K562 (cell line): ENCODE measurements around the gene DPEP1. TPM values are rescaled to one million over a fixed set of nuclear protein-coding genes. Genes with fewer than 3 reads are reported as not detected.

ENCODE experiments used
- CBFA2T3 ChIP-seq: fragments of 450-650 bp; IDR thresholded peaks from 2 replicates; pipeline ENCODE4 v1.6.1; 2017
- FIP1L1 ChIP-seq: fragments of 200-400 bp; formaldehyde crosslinking; IDR thresholded peaks from 2 replicates; pipeline ENCODE4 v1.6.1; 2018; ENCODE audit warnings: mild to moderate bottlenecking, low read depth, low read length; ENCODE audit not compliant: poor library complexity, severe bottlenecking
- FOXJ2 ChIP-seq: fragments of 200-800 bp; sonication (Bioruptor generic); IDR thresholded peaks from 2 replicates; pipeline ENCODE4 v1.6.1; 2016; ENCODE audit warnings: missing genetic modification characterization, missing compliant biosample characterization
- GABPB1 ChIP-seq: sonication (generic); formaldehyde crosslinking; IDR thresholded peaks from 2 replicates; pipeline ENCODE4 v1.8.0; 2022; ENCODE audit warnings: mild to moderate bottlenecking, missing genetic modification reagents
- HLTF ChIP-seq: fragments of 450-650 bp; IDR thresholded peaks from 2 replicates; pipeline ENCODE4 v1.6.1; 2016
- HNRNPLL ChIP-seq: fragments of 200-400 bp; formaldehyde crosslinking; IDR thresholded peaks from 2 replicates; pipeline ENCODE4 v1.6.1; 2017; ENCODE audit warnings: low read length, low read depth, mild to moderate bottlenecking; ENCODE audit not compliant: poor library complexity, severe bottlenecking
- PYGO2 ChIP-seq: fragments of 450-650 bp; IDR thresholded peaks from 2 replicates; pipeline ENCODE4 v1.6.1; 2016; ENCODE audit warnings: mild to moderate bottlenecking, missing genetic modification characterization, moderate library complexity, missing compliant biosample characterization
- RUNX1 ChIP-seq: sonication (generic); IDR thresholded peaks from 2 replicates; pipeline ENCODE4 v1.6.1; 2016; ENCODE audit warnings: antibody characterized with exemption, low read depth
- TRIM24 ChIP-seq, 2 experiments: fragments of 450-650 bp; IDR thresholded peaks; 2 replicates each; pipeline ENCODE4 v1.6.1; 2016
- ZBED1 ChIP-seq: IDR thresholded peaks from 2 replicates; pipeline ENCODE4 v1.6.1; 2014
- ZNF124 ChIP-seq: sonication (generic); formaldehyde crosslinking; IDR thresholded peaks from 2 replicates; pipeline ENCODE4 v1.8.1; 2022; ENCODE audit warnings: missing genetic modification reagents
- ZNF165 ChIP-seq: fragments of 250-450 bp; sonication (Bioruptor Pico); IDR thresholded peaks from 2 replicates; pipeline ENCODE4 v1.4.0; 2020; ENCODE audit warnings: borderline replicate concordance
- ZNF224 ChIP-seq: sonication (generic); formaldehyde crosslinking; IDR thresholded peaks from 2 replicates; pipeline ENCODE4 v1.8.0; 2022; ENCODE audit warnings: mild to moderate bottlenecking, missing genetic modification reagents
- ZNF311 ChIP-seq: fragments of 250-450 bp; sonication (Bioruptor Pico); IDR thresholded peaks from 2 replicates; pipeline ENCODE4 v1.4.0; 2020; ENCODE audit warnings: mild to moderate bottlenecking, moderate library complexity
- ZNF431 ChIP-seq: sonication (generic); formaldehyde crosslinking; IDR thresholded peaks from 2 replicates; pipeline ENCODE4 v1.8.0; 2022; ENCODE audit warnings: mild to moderate bottlenecking, missing genetic modification reagents
- ZNF717 ChIP-seq: fragments of 250-450 bp; sonication (Bioruptor Pico); IDR thresholded peaks from 2 replicates; pipeline ENCODE4 v1.5.0; 2021
- polyA plus RNA-seq, 8 experiments: library from polyadenylated mRNA; depleted of rRNA in 4 of 8; stranded (reverse) in 5 of 8; unstranded in 3 of 8; fragments of >200 nt; fragmentation: Nextera tagmentation in 2 of 8; fragmentation: Illumina TruSeq in 1 of 8; extraction: Ambion mirVana in 2 of 8; extraction: Trizol in 1 of 8; gene quantifications; 2 replicates each; pipeline versions ENCODE4 v1.2.1 to v1.2.3, GENCODE V29; 2011 to 2014; ENCODE audit warnings: inconsistent platforms in 1 of 8, missing spikeins in 1 of 8
- total RNA-seq, 7 experiments: library from RNA; depleted of rRNA in 6 of 7; stranded (reverse); fragments of >200 nt in 6 of 7; fragmentation: Illumina TruSeq in 2 of 7; extraction: Trizol in 2 of 7; gene quantifications; 2 replicates each; pipeline versions ENCODE4 v1.2.1 to v1.2.3, GENCODE V29; 2011 to 2021; ENCODE audit warnings: low replicate concordance in 1 of 7
- TF ChIP-seq, protein P1 (sequence below): fragments of 250-450 bp; sonication (Bioruptor Pico); IDR thresholded peaks from 2 replicates; pipeline ENCODE4 v1.8.0; 2022; ENCODE audit warnings: moderate library complexity, mild to moderate bottlenecking, inconsistent platforms
- TF ChIP-seq, protein P2 (sequence below): fragments of 450-650 bp; formaldehyde crosslinking; IDR thresholded peaks from 2 replicates; pipeline ENCODE4 v1.4.0; 2020; ENCODE audit warnings: mild to moderate bottlenecking, moderate library complexity
- TF ChIP-seq, protein P3 (sequence below): fragments of 250-450 bp; sonication (Bioruptor Pico); IDR thresholded peaks from 2 replicates; pipeline ENCODE4 v1.8.0; 2021; ENCODE audit warnings: moderate library complexity, mild to moderate bottlenecking, inconsistent platforms

The DPEP1 gene
- total and polyA plus RNA-seq, 9 of the 15 experiments (the other 6 are each of a cell fraction or from before 2014, with no cell fraction given), result 0.14 to 0.31 (median 0.20) TPM; not detected in 6

DNA sequence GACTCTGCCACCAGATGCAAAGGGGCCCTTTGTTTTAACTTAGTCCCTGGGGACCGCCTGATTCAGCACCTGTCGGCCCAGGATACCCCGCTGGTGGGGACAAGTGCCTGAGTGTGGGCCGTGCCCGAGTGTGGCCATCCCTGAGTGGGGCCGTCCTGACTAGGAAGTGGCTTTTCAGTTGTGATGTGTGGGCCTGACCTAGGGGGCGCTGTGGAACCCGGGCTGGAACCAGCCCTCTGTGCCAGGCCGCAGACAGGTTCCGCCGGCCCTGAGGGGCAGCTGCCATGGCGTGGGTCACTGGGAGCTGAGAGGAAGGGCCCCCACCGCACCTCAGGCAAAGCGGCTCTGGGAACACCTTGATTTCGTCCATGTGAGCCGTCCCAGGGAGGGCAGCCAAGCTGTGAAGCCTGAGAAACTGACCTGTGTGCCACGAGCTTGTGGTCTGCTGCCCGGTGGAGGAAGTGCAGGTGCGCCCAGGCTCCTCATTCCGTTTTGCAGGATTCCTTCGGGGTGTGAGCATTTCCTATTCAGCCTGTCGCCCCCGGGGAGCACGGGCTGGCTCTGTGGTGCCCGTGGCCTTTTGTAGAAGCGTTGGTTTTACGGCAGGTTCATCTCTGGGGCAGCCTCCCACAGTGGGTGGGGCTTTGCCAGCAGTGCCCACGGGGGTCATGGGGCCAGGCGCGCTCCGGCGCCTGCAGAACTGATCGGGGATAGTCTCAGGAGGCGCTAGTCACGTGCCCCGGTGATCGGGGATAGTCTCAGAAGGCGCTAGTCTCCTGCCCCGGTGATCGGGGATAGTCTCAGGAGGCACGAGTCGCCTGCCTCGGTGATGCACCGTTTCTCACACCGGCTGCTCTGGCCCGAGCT lies 47.7 kb upstream of the DPEP1 start (continued):
- no peak for TF ChIP-seq HNRNPLL
- TF ChIP-seq TRIM24 (IDR thresholded peaks at IDR 0.05), result no peak
- TF ChIP-seq CBFA2T3, result no peak
- TF ChIP-seq ZNF124 (CRISPR knock-in tag), result no peak
- TF ChIP-seq PYGO2 (tag), result no peak
- no peak for TF ChIP-seq ZBED1
- TF ChIP-seq RUNX1, result no peak
- no peak for TF ChIP-seq HLTF
- TF ChIP-seq, protein P1, sequence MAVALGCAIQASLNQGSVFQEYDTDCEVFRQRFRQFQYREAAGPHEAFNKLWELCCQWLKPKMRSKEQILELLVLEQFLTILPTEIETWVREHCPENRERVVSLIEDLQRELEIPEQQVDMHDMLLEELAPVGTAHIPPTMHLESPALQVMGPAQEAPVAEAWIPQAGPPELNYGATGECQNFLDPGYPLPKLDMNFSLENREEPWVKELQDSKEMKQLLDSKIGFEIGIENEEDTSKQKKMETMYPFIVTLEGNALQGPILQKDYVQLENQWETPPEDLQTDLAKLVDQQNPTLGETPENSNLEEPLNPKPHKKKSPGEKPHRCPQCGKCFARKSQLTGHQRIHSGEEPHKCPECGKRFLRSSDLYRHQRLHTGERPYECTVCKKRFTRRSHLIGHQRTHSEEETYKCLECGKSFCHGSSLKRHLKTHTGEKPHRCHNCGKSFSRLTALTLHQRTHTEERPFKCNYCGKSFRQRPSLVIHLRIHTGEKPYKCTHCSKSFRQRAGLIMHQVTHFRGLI, result no peak
- no peak for TF ChIP-seq FOXJ2 (tag)
- no peak for TF ChIP-seq ZNF431 (CRISPR knock-in tag)
- no peak for TF ChIP-seq ZNF165 (CRISPR knock-in tag)
- TF ChIP-seq, protein P2, sequence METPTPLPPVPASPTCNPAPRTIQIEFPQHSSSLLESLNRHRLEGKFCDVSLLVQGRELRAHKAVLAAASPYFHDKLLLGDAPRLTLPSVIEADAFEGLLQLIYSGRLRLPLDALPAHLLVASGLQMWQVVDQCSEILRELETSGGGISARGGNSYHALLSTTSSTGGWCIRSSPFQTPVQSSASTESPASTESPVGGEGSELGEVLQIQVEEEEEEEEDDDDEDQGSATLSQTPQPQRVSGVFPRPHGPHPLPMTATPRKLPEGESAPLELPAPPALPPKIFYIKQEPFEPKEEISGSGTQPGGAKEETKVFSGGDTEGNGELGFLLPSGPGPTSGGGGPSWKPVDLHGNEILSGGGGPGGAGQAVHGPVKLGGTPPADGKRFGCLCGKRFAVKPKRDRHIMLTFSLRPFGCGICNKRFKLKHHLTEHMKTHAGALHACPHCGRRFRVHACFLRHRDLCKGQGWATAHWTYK (CRISPR knock-in tag), result 0 out of 2 replicates have a peak, but pooled peaks have one; percentile 23
- TF ChIP-seq, protein P3, sequence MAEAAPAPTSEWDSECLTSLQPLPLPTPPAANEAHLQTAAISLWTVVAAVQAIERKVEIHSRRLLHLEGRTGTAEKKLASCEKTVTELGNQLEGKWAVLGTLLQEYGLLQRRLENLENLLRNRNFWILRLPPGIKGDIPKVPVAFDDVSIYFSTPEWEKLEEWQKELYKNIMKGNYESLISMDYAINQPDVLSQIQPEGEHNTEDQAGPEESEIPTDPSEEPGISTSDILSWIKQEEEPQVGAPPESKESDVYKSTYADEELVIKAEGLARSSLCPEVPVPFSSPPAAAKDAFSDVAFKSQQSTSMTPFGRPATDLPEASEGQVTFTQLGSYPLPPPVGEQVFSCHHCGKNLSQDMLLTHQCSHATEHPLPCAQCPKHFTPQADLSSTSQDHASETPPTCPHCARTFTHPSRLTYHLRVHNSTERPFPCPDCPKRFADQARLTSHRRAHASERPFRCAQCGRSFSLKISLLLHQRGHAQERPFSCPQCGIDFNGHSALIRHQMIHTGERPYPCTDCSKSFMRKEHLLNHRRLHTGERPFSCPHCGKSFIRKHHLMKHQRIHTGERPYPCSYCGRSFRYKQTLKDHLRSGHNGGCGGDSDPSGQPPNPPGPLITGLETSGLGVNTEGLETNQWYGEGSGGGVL, result no peak
- 0 out of 2 replicates have a peak, but pooled peaks have one; percentile 30 for TF ChIP-seq GABPB1 (CRISPR knock-in tag)
- TF ChIP-seq ZNF311, result no peak
- peak; percentile 71 for TF ChIP-seq FIP1L1
- peak; percentile 78; the same call in 1 of the 2 replicates for TF ChIP-seq ZNF717 (CRISPR knock-in tag)
- TF ChIP-seq ZNF224 (CRISPR knock-in tag), result no peak
